GM12878 (cell line): ENCODE data around the gene CTNNA3. TPM values are rescaled to one million over a fixed set of nuclear protein-coding genes. Genes with fewer than 3 reads are reported as not detected.

Source experiments
- FOXK2 ChIP-seq: fragments of 450-650 bp; IDR thresholded peaks from 2 replicates; pipeline ENCODE4 v1.6.1; 2017; ENCODE audit warnings: mild to moderate bottlenecking, moderate library complexity
- PKNOX1 ChIP-seq: fragments of 450-650 bp; IDR thresholded peaks from 2 replicates; pipeline ENCODE4 v1.6.1; 2016; ENCODE audit warnings: mild to moderate bottlenecking
- REST ChIP-seq: IDR thresholded peaks from 2 replicates; pipeline ENCODE4 v1.6.1; 2012; ENCODE audit warnings: mild to moderate bottlenecking, low read depth, low read length
- polyA plus RNA-seq, 11 experiments: library from polyadenylated mRNA; depleted of rRNA in 4 of 11; unstranded in 6 of 11; stranded (reverse) in 5 of 11; fragments of >200 nt; fragmentation: Nextera tagmentation in 4 of 11; fragmentation: Illumina TruSeq in 1 of 11; extraction: Ambion mirVana in 4 of 11; extraction: Trizol in 1 of 11; gene quantifications; 1 replicate in 1 of 11; 2 replicates in 10 of 11; pipeline versions ENCODE4 v1.2.1 to v1.2.3, GENCODE V29; 2011 to 2016; ENCODE audit warnings: inconsistent platforms in 2 of 11, missing spikeins in 2 of 11, low read depth in 1 of 11
- total RNA-seq, 4 experiments: library from RNA; depleted of rRNA in 3 of 4; stranded (reverse); fragments of >200 nt in 3 of 4; fragmentation: Illumina TruSeq in 1 of 4; extraction: Trizol in 1 of 4; gene quantifications; 2 replicates each; pipeline versions ENCODE4 v1.2.1 to v1.2.3, GENCODE V29; 2013 to 2021
- TF ChIP-seq, protein P1 (sequence below): IDR thresholded peaks from 2 replicates; pipeline ENCODE4 v1.6.1; 2012; ENCODE audit warnings: improper control_type of control experiment, low read depth, low read length; ENCODE audit not compliant: insufficient replicate concordance

CTNNA3 gene
- total and polyA plus RNA-seq, 10 of the 15 experiments (the other 5 are each of a cell fraction or from before 2014, with no cell fraction given) = under 0.01 to 4.5 (median 0.22) TPM; not detected in 2

GRCh38 chr10:66350622-66351399 is 1345.2 kb downstream of the CTNNA3 start (continued):
- no peak for TF ChIP-seq PKNOX1
- TF ChIP-seq FOXK2 = no peak
- TF ChIP-seq, protein P1, sequence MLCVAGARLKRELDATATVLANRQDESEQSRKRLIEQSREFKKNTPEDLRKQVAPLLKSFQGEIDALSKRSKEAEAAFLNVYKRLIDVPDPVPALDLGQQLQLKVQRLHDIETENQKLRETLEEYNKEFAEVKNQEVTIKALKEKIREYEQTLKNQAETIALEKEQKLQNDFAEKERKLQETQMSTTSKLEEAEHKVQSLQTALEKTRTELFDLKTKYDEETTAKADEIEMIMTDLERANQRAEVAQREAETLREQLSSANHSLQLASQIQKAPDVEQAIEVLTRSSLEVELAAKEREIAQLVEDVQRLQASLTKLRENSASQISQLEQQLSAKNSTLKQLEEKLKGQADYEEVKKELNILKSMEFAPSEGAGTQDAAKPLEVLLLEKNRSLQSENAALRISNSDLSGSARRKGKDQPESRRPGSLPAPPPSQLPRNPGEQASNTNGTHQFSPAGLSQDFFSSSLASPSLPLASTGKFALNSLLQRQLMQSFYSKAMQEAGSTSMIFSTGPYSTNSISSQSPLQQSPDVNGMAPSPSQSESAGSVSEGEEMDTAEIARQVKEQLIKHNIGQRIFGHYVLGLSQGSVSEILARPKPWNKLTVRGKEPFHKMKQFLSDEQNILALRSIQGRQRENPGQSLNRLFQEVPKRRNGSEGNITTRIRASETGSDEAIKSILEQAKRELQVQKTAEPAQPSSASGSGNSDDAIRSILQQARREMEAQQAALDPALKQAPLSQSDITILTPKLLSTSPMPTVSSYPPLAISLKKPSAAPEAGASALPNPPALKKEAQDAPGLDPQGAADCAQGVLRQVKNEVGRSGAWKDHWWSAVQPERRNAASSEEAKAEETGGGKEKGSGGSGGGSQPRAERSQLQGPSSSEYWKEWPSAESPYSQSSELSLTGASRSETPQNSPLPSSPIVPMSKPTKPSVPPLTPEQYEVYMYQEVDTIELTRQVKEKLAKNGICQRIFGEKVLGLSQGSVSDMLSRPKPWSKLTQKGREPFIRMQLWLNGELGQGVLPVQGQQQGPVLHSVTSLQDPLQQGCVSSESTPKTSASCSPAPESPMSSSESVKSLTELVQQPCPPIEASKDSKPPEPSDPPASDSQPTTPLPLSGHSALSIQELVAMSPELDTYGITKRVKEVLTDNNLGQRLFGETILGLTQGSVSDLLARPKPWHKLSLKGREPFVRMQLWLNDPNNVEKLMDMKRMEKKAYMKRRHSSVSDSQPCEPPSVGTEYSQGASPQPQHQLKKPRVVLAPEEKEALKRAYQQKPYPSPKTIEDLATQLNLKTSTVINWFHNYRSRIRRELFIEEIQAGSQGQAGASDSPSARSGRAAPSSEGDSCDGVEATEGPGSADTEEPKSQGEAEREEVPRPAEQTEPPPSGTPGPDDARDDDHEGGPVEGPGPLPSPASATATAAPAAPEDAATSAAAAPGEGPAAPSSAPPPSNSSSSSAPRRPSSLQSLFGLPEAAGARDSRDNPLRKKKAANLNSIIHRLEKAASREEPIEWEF = no peak
- TF ChIP-seq REST = no peak
